SK-N-SH (cell line): ENCODE measurements around the gene SMIM24. TPM values are rescaled to one million over a fixed set of nuclear protein-coding genes. Genes with fewer than 3 reads are reported as not detected.

ENCODE experiments used
- CTCF ChIA-PET: fragments of 300-600, 350-600 bp; formaldehyde crosslinking; extraction: SDS; loops from one replicate; lab custom pipeline; 2021; lab: Yijun Ruan, JAX
- POLR2A ChIA-PET: fragments of 350-600 bp; sonication (Branson Sonifier 250); formaldehyde crosslinking; extraction: SDS; loops from one replicate; lab custom pipeline; 2020; ENCODE audit warnings: antibody characterized with exemption, inconsistent platforms; lab: Yijun Ruan, JAX
- DNase-seq: peaks from one replicate; pipeline ENCODE4 v3.0.0; 2012
- H2AFZ ChIP-seq: fragments of 200-600 bp; sonication (generic); 2 replicates; pipeline ENCODE4 v1.8.1; 2016; ENCODE audit warnings: antibody characterized with exemption, mild to moderate bottlenecking, low read depth
- H3F3A ChIP-seq: fragments of 200-600 bp; sonication (generic); replicated peaks from 2 replicates; pipeline ENCODE3; 2016; ENCODE audit warnings: antibody characterized with exemption, mild to moderate bottlenecking; ENCODE audit not compliant: insufficient read depth
- H3K27ac ChIP-seq, 2 experiments: fragments of 200-500 bp in 1 of 2; fragments of 200-600 bp in 1 of 2; sonication (Bioruptor generic) in 1 of 2; sonication (generic), shearing (Covaris generic) in 1 of 2; 2 replicates each; pipeline versions ENCODE4 v1.5.1 to v1.6.1; 2014 to 2016; ENCODE audit warnings: low read depth in 2 of 2, inconsistent platforms in 1 of 2, low read length in 1 of 2, mild to moderate bottlenecking in 1 of 2, mixed read lengths in 1 of 2
- H3K27me3 ChIP-seq: fragments of 200-600 bp; sonication (generic), shearing (Covaris generic); 2 replicates; pipeline ENCODE4 v1.6.1; 2016; ENCODE audit warnings: mixed run types; ENCODE audit not compliant: insufficient read depth
- H3K36me3 ChIP-seq, 2 experiments: fragments of 200-500 bp in 1 of 2; fragments of 200-600 bp in 1 of 2; sonication (Bioruptor generic) in 1 of 2; sonication (generic) in 1 of 2; replicated peaks in 1 of 2; 2 replicates each; pipeline versions ENCODE3 to v1.5.1; 2014 to 2016; ENCODE audit warnings: low read length in 1 of 2, mild to moderate bottlenecking in 1 of 2; ENCODE audit not compliant: insufficient read depth in 2 of 2, control insufficient read depth in 1 of 2
- H3K4me1 ChIP-seq, 2 experiments: fragments of 200-500 bp in 1 of 2; fragments of 200-600 bp in 1 of 2; sonication (Bioruptor generic) in 1 of 2; sonication (generic), shearing (Covaris generic) in 1 of 2; 2 replicates each; pipeline versions ENCODE4 v1.5.1 to v1.6.1; 2014 to 2016; ENCODE audit warnings: low read depth in 1 of 2, low read length in 1 of 2, mixed run types in 1 of 2; ENCODE audit not compliant: insufficient read depth in 2 of 2, control insufficient read depth in 1 of 2
- H3K4me2 ChIP-seq: fragments of 200-600 bp; sonication (generic), shearing (Covaris generic); 2 replicates; pipeline ENCODE4 v1.6.1; 2017; ENCODE audit warnings: mixed run types
- H3K4me3 ChIP-seq, 2 experiments: fragments of 200-500 bp in 1 of 2; fragments of 200-600 bp in 1 of 2; sonication (Bioruptor generic) in 1 of 2; sonication (generic), shearing (Covaris generic) in 1 of 2; 2 replicates each; pipeline versions ENCODE4 v1.5.1 to v1.8.1; 2014 to 2016; ENCODE audit warnings: low read depth in 2 of 2, inconsistent platforms in 1 of 2, low read length in 1 of 2, mild to moderate bottlenecking in 1 of 2, mixed read lengths in 1 of 2, moderate library complexity in 1 of 2
- H3K79me2 ChIP-seq: fragments of 200-600 bp; sonication (generic); 2 replicates; pipeline ENCODE4 v1.8.1; 2017; ENCODE audit warnings: mild to moderate bottlenecking; ENCODE audit not compliant: insufficient read depth
- H3K9ac ChIP-seq: fragments of 200-600 bp; sonication (generic); 2 replicates; pipeline ENCODE4 v1.6.1; 2017; ENCODE audit warnings: mixed run types
- H3K9me2 ChIP-seq: fragments of 200-600 bp; sonication (generic); 2 replicates; pipeline ENCODE4 v1.6.1; 2017; ENCODE audit warnings: mixed run types
- H3K9me3 ChIP-seq: fragments of 200-600 bp; sonication (generic); 2 replicates; pipeline ENCODE4 v1.6.1; 2017; ENCODE audit warnings: mixed run types, mild to moderate bottlenecking, moderate library complexity
- H4K20me1 ChIP-seq: fragments of 200-600 bp; sonication (generic); 2 replicates; pipeline ENCODE4 v1.6.1; 2017; ENCODE audit warnings: mild to moderate bottlenecking, mixed run types; ENCODE audit not compliant: insufficient read depth
- CTCF ChIP-seq: fragments of 200-600 bp; sonication (generic); IDR thresholded peaks from 2 replicates; pipeline ENCODE4 v1.6.1; 2017; ENCODE audit warnings: antibody characterized with exemption, mild to moderate bottlenecking, moderate library complexity
- FOSL2 ChIP-seq: IDR thresholded peaks from 2 replicates; pipeline ENCODE4 v1.4.0; 2012; ENCODE audit warnings: low read depth, mild to moderate bottlenecking, moderate library complexity, borderline replicate concordance
- FOXM1 ChIP-seq: IDR thresholded peaks from 2 replicates; pipeline ENCODE4 v1.4.0; 2012; ENCODE audit warnings: low read depth, mild to moderate bottlenecking
- GABPA ChIP-seq: IDR thresholded peaks from 2 replicates; pipeline ENCODE4 v1.4.0; 2012; ENCODE audit warnings: low read depth, mild to moderate bottlenecking
- GATA2 ChIP-seq: sonication (generic); formaldehyde crosslinking; IDR thresholded peaks from 2 replicates; pipeline ENCODE4 v1.5.0; 2020; ENCODE audit warnings: mild to moderate bottlenecking, missing genetic modification reagents
- MEF2A ChIP-seq: IDR thresholded peaks from 2 replicates; pipeline ENCODE4 v1.4.0; 2012; ENCODE audit warnings: low read depth, borderline replicate concordance
- MXI1 ChIP-seq: IDR thresholded peaks from 2 replicates; pipeline ENCODE4 v1.6.1; 2012; ENCODE audit warnings: mild to moderate bottlenecking, low read depth, low read length, improper control_type of control experiment
- NRF1 ChIP-seq: IDR thresholded peaks from 2 replicates; pipeline ENCODE4 v1.6.1; 2012; ENCODE audit warnings: low read depth, mild to moderate bottlenecking, low read length
- RXRA ChIP-seq: IDR thresholded peaks from 2 replicates; pipeline ENCODE4 v1.4.0; 2012; ENCODE audit warnings: low read depth, mild to moderate bottlenecking, borderline replicate concordance
- SMC3 ChIP-seq: IDR thresholded peaks from 2 replicates; pipeline ENCODE4 v1.6.1; 2012; ENCODE audit warnings: low read depth, low read length, improper control_type of control experiment
- TAF1 ChIP-seq: IDR thresholded peaks from 2 replicates; pipeline ENCODE4 v1.6.1; 2012; ENCODE audit warnings: low read depth, mild to moderate bottlenecking, low read length, moderate library complexity, borderline replicate concordance
- USF1 ChIP-seq: IDR thresholded peaks from 2 replicates; pipeline ENCODE4 v1.4.0; 2012; ENCODE audit warnings: low read depth, borderline replicate concordance
- ZBTB33 ChIP-seq: IDR thresholded peaks from 2 replicates; pipeline ENCODE4 v1.4.0; 2012; ENCODE audit warnings: low read depth, borderline replicate concordance
- WGBS: methylation state at CpG from one replicate; pipeline ENCODE4 v1.1.6; 2017; ENCODE audit warnings: low lambda C conversion rate; 5-methylcytosine and 5-hydroxymethylcytosine counted together
- polyA plus RNA-seq, 3 experiments: library from polyadenylated mRNA; depleted of rRNA; stranded (reverse); fragments of >200 nt; gene quantifications; 2 replicates each; pipeline ENCODE4 v1.2.3, GENCODE V29; 2012

SMIM24 gene
- polyA plus RNA-seq, 1 of the 3 experiments (the other 2 are of a cell fraction) = 0.12 TPM

DNA sequence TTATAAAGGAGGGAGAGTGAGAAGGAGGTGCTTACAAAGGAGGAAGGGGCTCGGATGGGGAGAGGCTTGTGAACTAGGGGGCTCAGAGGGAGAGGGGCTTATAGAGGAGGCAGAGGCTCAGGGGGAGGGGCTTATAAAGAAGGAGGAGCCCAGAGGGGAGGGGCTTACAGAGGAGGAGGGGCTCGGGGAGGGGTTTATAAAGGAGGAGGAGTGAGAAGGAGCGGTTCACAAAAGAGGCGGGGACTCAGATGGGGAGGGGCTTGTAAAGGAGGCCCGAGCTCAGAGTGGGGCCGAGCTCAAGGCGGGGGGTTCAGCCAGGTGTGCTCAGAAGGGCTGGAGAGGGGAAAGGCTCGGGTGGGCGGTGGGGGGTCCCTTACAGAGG is 500 bp downstream of the SMIM24 start:
- ChIA-PET CTCF (interaction anchor here (0.7 to 1.6 kb wide), 4 partner anchors 57 to 506 kb away, joined by 3 to 9 read pairs (median 4); partner anchors contain the start of gene EEF2), POLR2A (interaction anchor here (0.6 to 0.9 kb wide), 2 partner anchors 51 to 85 kb away, joined by 3 read pairs; no protein-coding TSS in a partner anchor)

GRCh38 chr19:3479177-3479833 is 1.0 kb downstream of the SMIM24 start:
- Histone ChIP-seq H3F3A (no peaks in the 10 kb centered on the region), H3K9me3 (no peaks in the 10 kb centered on the region), H3K36me3 (no peaks in the 10 kb centered on the region), H3K9me2 (no peaks in the 10 kb centered on the region), H3K4me3 (no peak overlapping the region), H3K9ac (no peak overlapping the region), H3K4me2 (no peak overlapping the region), H2AFZ (no peak overlapping the region), H3K4me1 (no peaks in the 10 kb centered on the region; a peak in 1 of 4 replicates), H3K27me3 (no peaks in the 10 kb centered on the region; the same call in none of the 2 replicates), H3K79me2 (no peaks in the 10 kb centered on the region), H4K20me1 (no peaks in the 10 kb centered on the region), H3K27ac (no peak overlapping the region)
- 15% methylated on average over 7 of the region's 7 CpGs for WGBS
- TF ChIP-seq USF1 (no peak), GATA2 (no peak), MEF2A (no peak), TAF1 (no peak), CTCF (no peak), NRF1 (no peak), SMC3 (no peak), FOXM1 (no peak), GABPA (no peak), FOSL2 (no peak), RXRA (no peak)
- CTCF ChIA-PET = interaction anchor here (0.7 to 1.6 kb wide), 5 partner anchors 50 to 506 kb away, joined by 3 to 9 read pairs (median 4); partner anchors contain the start of gene EEF2
- peak; percentile 78 for DNase-seq
- POLR2A ChIA-PET = interaction anchor here (0.6 to 0.9 kb wide), 3 partner anchors 50 to 84 kb away, joined by 3 to 6 read pairs (median 3); no protein-coding TSS in a partner anchor

More for the DNA sequence above, 500 bp downstream of the SMIM24 start:
- H3K27me3 ChIP-seq = no peaks in the 10 kb centered on the region; the same call in none of the 2 replicates
- no peaks in the 10 kb centered on the region for H4K20me1 ChIP-seq
- WGBS = 72% methylated on average over 7 of the region's 9 CpGs
- H3K9me3 ChIP-seq = no peaks in the 10 kb centered on the region
- no peaks in the 10 kb centered on the region; a peak in 1 of 4 replicates for H3K4me1 ChIP-seq
- TF ChIP-seq MXI1 (no peak), ZBTB33 (no peak), MEF2A (no peak)
- no peaks in the 10 kb centered on the region for H3K36me3 ChIP-seq
- H2AFZ ChIP-seq = no peak overlapping the region
- H3K9me2 ChIP-seq = no peaks in the 10 kb centered on the region
- H3F3A ChIP-seq = no peaks in the 10 kb centered on the region
- H3K9ac ChIP-seq = no peak overlapping the region
- H3K27ac ChIP-seq = no peak overlapping the region
- DNase-seq = peak; percentile 79
- no peak overlapping the region for H3K4me3 ChIP-seq
- H3K79me2 ChIP-seq = no peaks in the 10 kb centered on the region
- no peak overlapping the region for H3K4me2 ChIP-seq
